GM18907 (cell line): Measurements from ENCODE around the gene COL4A5.

Experiments
- ATAC-seq: cut with Tn5 transposase; IDR thresholded peaks from one replicate; pipeline ENCODE4 v1.9.1; 2021; ENCODE audit warnings: mild to moderate bottlenecking, moderate library complexity; ENCODE audit not compliant: unreplicated experiment

COL4A5 gene

GRCh38 chrX:108640817-108641216, 201.2 kb downstream of the COL4A5 start:
- no peak for ATAC-seq

GRCh38 chrX:108641589-108642272, 202.1 kb downstream of the COL4A5 start:
- no peak for ATAC-seq

GRCh38 chrX:108642273-108642628, 202.6 kb downstream of the COL4A5 start:
- ATAC-seq = no peak

GRCh38 chrX:108664701-108665100, 225.1 kb downstream of the COL4A5 start:
- ATAC-seq = no peak

- no peak for ATAC-seq
Observed at GRCh38 chrX:108666101-108666500, 226.5 kb downstream of the COL4A5 start.

- no peak for ATAC-seq
Observed at GRCh38 chrX:108671526-108671925, 231.9 kb downstream of the COL4A5 start.

- no peak for ATAC-seq
Observed at GRCh38 chrX:108696690-108697089, 257.1 kb downstream of the COL4A5 start.

GRCh38 chrX:108699368-108699767, 259.7 kb downstream of the COL4A5 start:
- peak; percentile 56 for ATAC-seq

GRCh38 chrX:108701633-108702032, 262.0 kb downstream of the COL4A5 start:
- ATAC-seq = peak; percentile 71

GRCh38 chrX:108702530-108702929, 262.9 kb downstream of the COL4A5 start:
- no peak for ATAC-seq

GRCh38 chrX:108704839-108705238, 265.2 kb downstream of the COL4A5 start:
- no peak for ATAC-seq

GRCh38 chrX:108712886-108713285, 273.2 kb downstream of the COL4A5 start:
- ATAC-seq = no peak

GRCh38 chrX:108722561-108722960, 282.9 kb downstream of the COL4A5 start:
- no peak for ATAC-seq

- ATAC-seq = no peak
Observed at GRCh38 chrX:108726748-108727147, 287.1 kb downstream of the COL4A5 start.

- ATAC-seq = no peak
Observed at GRCh38 chrX:108731153-108731552, 291.5 kb downstream of the COL4A5 start.

GRCh38 chrX:108732630-108733321, 293.1 kb downstream of the COL4A5 start:
- no peak for ATAC-seq

- no peak for ATAC-seq
Observed at GRCh38 chrX:108734426-108734825, 294.8 kb downstream of the COL4A5 start.

GRCh38 chrX:108735091-108735678, 295.5 kb downstream of the COL4A5 start:
- ATAC-seq = no peak

GRCh38 chrX:108735679-108736508, 296.3 kb downstream of the COL4A5 start:
- peak; percentile 21 for ATAC-seq

- peak; percentile 50 for ATAC-seq
Observed at GRCh38 chrX:108736509-108737479, 297.2 kb downstream of the COL4A5 start, which contains the start of gene IRS4. IRS4 (minus strand) TSS chrX:108736563.
